GM18868 (cell line): ENCODE results near the gene IQCE.
A peak's percentile ranks its signal among the peaks of the same experiment; 100 is the strongest.

Source experiments
- ATAC-seq: cut with Tn5 transposase; IDR thresholded peaks from one replicate; pipeline ENCODE4 v1.9.1; 2021; ENCODE audit warnings: mild to moderate bottlenecking, moderate library complexity; ENCODE audit not compliant: unreplicated experiment

Gene IQCE

GRCh38 chr7:2641406-2642393 lies 82.9 kb downstream of the IQCE start:
- ATAC-seq = peak; percentile 49

DNA sequence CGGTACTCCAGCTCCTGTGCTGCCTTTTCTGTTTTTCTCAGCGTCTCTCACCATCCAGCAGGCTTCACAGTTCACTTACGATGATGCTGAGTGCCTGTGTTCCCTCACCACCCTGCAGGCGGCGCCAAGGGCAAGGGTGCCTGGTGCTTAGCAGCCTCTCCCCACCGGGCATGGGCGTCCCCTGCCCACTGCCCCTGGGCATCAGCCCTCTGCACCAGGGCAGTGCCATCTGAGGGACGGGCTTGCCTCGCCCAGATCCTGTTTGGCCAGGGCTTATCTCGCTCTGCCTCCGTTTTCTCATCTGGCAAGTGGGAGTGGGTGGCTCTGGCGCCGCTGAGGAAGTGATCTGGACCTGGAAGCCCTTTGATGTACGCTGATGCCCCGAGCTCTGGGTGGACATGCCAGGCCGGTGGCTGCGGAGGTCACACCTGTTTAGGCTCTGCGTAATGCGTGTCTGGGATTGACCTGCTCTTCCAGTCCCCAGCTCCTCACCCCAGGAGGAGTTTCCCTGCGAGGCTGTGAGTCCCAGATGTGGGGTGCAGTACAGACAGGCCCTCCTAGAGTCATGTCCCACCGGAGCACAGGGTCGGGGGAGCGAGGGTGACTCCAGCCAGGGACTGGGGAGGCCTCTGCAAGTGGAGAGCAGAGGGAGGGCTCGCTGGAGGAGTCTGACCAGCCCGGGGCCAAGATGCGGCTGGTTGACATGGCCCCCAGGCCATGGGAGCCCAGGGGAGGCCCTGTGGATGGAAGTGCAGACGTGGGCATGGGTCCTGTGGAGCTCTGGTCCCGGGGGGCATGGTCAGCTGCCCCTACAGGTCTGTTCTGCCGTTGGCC lies 84.8 kb downstream of the IQCE start:
- ATAC-seq = no peak

DNA sequence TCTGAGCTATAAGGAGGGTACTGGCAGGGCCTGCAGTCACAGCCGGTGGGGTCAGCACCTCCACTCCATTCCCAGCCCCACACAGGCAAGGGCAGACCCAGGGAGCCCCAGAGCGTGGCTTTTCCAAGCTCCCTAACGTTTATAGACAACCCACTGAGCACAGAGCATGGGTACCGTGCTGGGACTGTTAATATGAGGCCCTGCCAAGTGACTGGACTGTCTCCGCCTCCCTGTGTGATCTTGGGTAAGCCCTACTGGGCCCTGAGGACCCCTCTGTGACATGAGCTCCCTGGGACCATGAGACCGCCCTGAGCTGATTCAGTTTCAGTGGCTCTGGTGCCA lies 85.4 kb downstream of the IQCE start:
- no peak for ATAC-seq

- peak; percentile 22 for ATAC-seq
Observed at GRCh38 chr7:2644562-2645273, 85.9 kb downstream of the IQCE start.

DNA sequence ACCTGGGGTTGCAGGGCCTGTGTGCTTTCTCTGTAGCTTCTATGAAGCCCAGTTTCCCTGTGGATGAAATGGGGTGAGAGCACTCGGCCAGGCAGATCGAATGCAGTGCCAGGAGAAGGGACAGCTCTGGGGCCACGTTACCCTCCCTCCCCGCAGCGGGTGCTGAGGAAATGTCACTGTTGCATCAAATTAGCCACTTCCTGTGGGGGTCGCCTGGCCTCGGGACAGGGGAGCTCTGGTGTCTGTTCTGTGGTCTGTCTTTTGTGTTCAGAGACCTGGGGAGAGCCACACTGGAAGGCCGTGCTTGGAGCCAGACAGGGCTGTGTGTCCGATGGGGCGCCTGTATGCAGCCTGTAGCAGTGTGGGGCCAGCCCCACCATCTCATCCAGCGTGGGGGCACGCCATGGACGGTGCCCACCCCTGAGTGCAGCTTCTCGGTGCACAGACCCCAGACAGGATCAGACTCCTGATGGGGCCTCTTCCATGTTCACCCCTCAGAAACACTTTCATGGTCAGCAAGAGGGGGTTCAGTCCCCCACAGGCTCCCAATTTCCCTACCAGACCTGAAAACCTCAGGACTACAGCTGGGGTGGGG lies 86.6 kb downstream of the IQCE start:
- ATAC-seq = peak; percentile 63

DNA sequence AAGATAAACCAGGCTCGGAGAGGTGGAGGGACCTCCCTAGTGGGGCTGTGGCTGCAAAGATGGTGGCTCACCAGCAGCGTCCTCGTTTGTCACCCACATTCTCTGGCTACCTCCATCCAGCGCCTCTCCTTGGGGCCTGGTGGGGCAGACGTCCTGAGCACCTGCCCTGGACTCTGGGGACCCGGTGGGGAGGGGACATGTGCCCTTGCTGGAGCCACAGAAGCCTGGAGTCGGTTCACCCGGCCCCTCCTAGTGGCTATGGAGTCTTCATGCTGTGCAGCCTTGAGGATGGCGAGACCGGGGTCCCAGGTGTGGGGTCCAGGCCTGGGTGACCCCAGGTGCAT lies 87.5 kb downstream of the IQCE start:
- ATAC-seq = no peak

DNA sequence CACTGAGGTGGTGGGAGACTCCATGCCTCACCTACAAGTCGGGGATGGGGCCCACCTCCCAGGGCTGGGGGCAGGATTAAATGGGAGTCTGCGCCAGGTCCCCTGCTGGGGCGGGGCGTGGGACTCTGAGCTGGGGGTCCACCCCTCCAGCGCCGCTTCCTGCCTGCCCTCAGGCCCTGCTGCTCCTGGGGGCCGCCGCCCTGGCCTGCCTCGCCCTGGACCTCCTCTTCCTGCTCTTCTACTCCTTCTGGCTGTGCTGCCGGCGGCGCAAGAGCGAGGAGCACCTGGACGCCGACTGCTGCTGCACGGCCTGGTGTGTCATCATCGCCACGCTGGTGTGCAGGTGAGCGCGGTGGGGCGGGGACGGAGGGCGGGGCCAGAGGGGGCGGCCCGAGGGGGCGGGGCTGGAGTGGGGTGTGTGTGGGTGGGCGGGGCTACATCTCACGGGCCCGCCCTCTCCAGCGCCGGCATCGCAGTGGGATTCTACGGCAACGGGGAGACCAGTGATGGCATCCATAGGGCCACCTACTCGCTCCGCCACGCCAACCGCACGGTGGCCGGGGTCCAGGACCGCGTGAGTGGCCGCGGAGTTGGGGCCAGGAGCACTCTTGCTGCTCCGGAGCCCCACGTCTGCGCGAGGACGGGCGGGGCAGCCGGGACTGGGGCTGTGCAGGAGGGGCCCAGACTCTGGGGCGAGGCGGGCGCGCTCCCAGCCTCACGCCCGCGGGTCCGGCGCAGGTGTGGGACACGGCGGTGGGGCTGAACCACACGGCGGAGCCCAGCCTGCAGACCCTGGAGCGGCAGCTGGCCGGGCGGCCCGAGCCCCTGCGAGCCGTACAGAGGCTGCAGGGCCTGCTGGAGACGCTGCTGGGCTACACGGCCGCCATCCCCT lies 88.1 kb downstream of the IQCE start:
- no peak for ATAC-seq

GRCh38 chr7:2647594-2648172 lies 88.9 kb downstream of the IQCE start:
- no peak for ATAC-seq

GRCh38 chr7:2649139-2649838 lies 90.5 kb downstream of the IQCE start:
- no peak for ATAC-seq

DNA sequence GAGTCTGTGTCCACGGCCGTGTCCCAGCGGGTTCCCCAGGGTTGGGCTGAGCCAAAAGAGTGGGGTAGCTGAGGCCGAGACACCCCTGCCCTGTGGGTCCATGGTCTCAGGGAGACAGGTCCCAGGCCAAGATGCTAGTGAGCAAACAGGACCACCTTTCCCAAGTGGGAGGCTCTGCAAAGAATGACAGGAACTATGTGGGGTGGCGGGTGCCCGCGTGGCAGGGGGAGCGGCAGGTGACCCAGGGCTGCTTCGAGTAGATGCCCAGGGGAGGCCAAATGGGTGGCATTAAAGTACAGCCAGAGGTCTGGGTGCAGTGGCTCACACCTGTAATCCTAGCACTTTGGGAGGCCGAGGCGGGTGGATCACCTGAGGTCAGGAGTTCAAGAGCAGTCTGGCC lies 91.2 kb downstream of the IQCE start:
- no peak for ATAC-seq

GRCh38 chr7:2650451-2650850 lies 91.7 kb downstream of the IQCE start:
- no peak for ATAC-seq

DNA sequence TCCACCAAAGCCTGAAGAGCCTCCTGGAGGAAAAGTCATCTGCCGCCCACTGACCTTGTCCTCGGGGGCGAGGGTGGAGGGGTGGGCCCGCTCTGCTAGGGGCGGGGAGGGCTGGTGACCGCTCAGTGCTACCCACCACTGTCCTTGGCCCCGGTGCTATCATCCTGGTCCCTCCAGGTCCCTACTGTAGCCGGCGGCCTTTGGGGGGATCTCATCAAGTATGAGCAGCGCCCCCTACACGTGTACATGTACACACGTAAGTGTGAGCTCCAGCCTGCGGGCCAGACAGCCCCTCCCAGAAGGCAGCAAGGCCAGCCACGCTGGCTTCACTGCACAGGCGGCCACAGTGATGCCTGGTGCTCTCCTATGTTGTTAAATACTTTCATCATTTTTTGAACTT lies 92.6 kb downstream of the IQCE start:
- no peak for ATAC-seq

GRCh38 chr7:2651847-2652735 lies 93.3 kb downstream of the IQCE start:
- no peak for ATAC-seq

DNA sequence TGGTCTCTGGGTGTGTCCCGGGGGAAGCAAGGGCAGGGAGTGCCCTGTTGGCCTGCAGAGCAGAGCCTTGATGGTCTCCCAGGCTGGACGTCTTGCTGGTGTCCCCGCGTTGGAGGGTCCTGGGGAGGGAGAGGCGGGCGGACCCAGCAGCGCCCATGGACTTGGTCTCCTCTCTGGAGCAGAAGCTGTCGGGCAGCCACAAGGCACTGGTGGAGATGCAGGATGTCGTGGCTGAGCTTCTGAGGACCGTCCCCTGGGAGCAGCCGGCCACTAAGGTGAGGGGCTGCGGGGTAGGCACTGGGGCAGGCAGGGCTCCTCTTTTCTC lies 93.9 kb downstream of the IQCE start:
- ATAC-seq = no peak

DNA sequence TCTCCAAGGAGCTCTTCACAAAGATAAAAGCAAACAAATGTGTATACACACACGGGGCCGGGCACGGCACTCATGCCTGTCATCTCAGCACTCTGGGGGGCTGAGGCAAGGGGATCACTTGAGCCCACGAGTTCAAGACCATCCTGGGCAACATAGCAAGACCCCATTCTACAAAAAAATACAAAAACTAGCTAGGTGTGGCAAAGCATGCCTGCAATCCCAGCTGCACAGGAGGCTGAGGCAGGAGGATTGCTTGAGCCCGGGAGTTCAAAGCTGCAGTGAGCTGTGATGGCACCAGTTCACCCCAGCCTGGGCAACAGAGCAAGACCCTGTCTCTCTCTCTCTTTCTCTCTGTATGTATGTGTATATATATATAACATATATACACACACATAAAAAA lies 95.3 kb downstream of the IQCE start:
- ATAC-seq = no peak

DNA sequence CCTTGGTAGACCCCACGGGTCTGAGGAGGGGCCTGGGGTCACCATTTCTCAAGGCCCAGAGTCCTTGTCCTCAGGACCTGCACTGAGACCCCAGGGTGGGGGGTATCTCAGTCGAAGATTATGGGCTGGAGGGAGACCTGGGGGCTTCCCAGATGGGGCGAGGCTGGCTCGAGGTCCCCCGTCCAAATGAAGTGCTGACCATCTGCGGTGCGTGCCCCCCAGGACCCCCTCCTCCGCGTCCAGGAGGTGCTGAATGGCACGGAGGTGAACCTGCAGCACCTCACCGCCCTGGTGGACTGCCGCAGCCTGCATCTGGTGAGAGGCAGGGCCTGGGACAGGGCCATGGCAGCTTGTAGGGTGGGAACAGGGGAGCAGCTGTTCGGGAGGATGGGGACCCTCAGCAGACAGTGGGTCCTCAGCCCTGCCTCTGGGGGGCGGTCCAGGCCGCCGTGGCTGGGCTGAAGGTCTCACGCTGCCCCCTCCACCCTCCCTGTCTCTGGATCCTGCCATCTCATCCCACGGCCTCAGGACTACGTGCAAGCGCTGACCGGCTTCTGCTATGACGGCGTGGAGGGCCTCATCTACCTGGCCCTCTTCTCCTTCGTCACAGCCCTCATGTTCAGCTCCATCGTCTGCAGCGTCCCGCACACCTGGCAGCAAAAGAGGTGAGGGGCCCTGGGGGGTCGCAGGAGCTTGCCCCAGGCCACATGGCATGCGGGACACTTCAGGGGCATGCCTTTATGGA lies 97.3 kb downstream of the IQCE start:
- ATAC-seq = no peak

DNA sequence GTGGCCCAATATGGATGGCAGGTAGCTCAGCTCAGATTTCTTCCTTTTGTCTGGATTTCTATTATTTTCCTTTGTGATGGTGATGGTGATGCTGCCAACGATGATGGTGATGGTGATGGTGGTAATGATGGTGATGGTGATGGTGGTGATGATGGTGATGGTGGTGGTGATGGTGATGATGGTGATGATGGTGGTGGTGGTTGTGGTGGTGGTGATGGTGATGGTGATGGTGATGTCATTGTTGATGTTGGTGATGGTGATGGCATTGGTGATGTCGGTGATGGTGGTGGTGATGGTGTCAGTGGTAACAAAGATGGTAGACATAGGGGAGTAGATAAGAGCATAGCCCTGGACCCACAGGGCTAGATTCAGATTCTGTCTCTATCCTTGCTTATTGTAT lies 98.4 kb downstream of the IQCE start:
- ATAC-seq = no peak
